Parathyroid adenoma (tissue), 2 donors: ENCODE data around the gene DCX.

Source experiments
- H2AFZ ChIP-seq: fragments of 300-600 bp; sonication (generic); one replicate; pipeline ENCODE4 v1.7.0; 2017; ENCODE audit warnings: antibody characterized with exemption, mild to moderate bottlenecking
- H3K27ac ChIP-seq: fragments of 300-600 bp; sonication (generic); one replicate; pipeline ENCODE4 v1.7.0; 2017
- H3K27me3 ChIP-seq: fragments of 300-600 bp; sonication (generic); one replicate; pipeline ENCODE4 v1.7.0; 2017; ENCODE audit warnings: low read length; ENCODE audit not compliant: control insufficient read depth, insufficient read depth
- H3K36me3 ChIP-seq: fragments of 300-600 bp; sonication (generic); one replicate; pipeline ENCODE4 v1.7.0; 2017; ENCODE audit warnings: low read length; ENCODE audit not compliant: control insufficient read depth, insufficient read depth
- H3K4me1 ChIP-seq: fragments of 300-600 bp; sonication (generic); one replicate; pipeline ENCODE4 v1.7.0; 2017; ENCODE audit warnings: control low read depth
- H3K4me2 ChIP-seq: fragments of 300-600 bp; sonication (generic); one replicate; pipeline ENCODE4 v1.7.0; 2017; ENCODE audit warnings: low read length
- H3K4me3 ChIP-seq: fragments of 300-600 bp; sonication (generic); one replicate; pipeline ENCODE4 v1.7.0; 2017; ENCODE audit warnings: low read depth, low read length
- H3K79me2 ChIP-seq: fragments of 300-600 bp; sonication (generic); one replicate; pipeline ENCODE4 v1.7.0; 2017; ENCODE audit warnings: control low read depth
- H3K9ac ChIP-seq: fragments of 300-600 bp; sonication (generic); one replicate; pipeline ENCODE4 v1.7.0; 2017; ENCODE audit warnings: mild to moderate bottlenecking
- H3K9me3 ChIP-seq: fragments of 300-600 bp; sonication (generic); one replicate; pipeline ENCODE4 v1.7.0; 2017; ENCODE audit warnings: low read length; ENCODE audit not compliant: control insufficient read depth
- TF ChIP-seq, protein P1 (sequence below): fragments of 300-600 bp; sonication (generic); IDR thresholded peaks from one replicate; pipeline ENCODE4 v1.7.0; 2017; ENCODE audit warnings: antibody characterized with exemption, mild to moderate bottlenecking
- donor health status: primary hyperparathyroidism.

Gene DCX

DNA sequence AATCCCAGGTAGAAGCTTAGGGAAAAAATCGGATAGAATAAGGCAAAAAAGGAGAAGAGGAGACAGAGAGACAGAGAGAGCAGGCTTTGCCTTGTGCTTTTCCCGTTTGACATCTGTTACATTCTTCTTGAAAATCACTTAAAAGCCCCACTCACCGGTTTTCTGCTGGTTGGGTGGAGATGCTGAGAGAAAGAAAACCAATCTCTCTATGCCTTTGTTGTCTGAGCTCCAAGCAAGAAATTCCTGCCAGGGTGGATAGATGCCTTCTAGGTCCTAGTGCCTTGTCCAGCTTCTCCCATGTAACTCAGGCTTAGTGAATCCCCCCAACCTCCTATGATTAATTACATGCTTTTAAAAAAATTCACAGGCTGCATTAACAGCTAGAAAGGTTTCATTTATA is at the start of gene DCX:
Gene DCX, minus strand, starts transcription at position 210 of the 400 bp plus-strand sequence. CDS start 1,794 bp downstream, outside the sequence.
- H3K79me2 ChIP-seq: no peaks in the 10 kb centered on the region
- H3K36me3 ChIP-seq: no peaks in the 10 kb centered on the region
- H3K9me3 ChIP-seq: no peaks in the 10 kb centered on the region
- no peak within 1 kb of the TSS for H3K9ac ChIP-seq
- no peaks in the 10 kb centered on the region for H3K27me3 ChIP-seq
- H3K4me3 ChIP-seq: no peak within 1 kb of the TSS
- TF ChIP-seq, protein P1, sequence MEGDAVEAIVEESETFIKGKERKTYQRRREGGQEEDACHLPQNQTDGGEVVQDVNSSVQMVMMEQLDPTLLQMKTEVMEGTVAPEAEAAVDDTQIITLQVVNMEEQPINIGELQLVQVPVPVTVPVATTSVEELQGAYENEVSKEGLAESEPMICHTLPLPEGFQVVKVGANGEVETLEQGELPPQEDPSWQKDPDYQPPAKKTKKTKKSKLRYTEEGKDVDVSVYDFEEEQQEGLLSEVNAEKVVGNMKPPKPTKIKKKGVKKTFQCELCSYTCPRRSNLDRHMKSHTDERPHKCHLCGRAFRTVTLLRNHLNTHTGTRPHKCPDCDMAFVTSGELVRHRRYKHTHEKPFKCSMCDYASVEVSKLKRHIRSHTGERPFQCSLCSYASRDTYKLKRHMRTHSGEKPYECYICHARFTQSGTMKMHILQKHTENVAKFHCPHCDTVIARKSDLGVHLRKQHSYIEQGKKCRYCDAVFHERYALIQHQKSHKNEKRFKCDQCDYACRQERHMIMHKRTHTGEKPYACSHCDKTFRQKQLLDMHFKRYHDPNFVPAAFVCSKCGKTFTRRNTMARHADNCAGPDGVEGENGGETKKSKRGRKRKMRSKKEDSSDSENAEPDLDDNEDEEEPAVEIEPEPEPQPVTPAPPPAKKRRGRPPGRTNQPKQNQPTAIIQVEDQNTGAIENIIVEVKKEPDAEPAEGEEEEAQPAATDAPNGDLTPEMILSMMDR: no peak
- no peak within 1 kb of the TSS for H3K27ac ChIP-seq
- H3K4me2 ChIP-seq: no peak within 1 kb of the TSS
- no peak within 1 kb of the TSS for H2AFZ ChIP-seq
- H3K4me1 ChIP-seq: no peaks in the 10 kb centered on the region

DNA sequence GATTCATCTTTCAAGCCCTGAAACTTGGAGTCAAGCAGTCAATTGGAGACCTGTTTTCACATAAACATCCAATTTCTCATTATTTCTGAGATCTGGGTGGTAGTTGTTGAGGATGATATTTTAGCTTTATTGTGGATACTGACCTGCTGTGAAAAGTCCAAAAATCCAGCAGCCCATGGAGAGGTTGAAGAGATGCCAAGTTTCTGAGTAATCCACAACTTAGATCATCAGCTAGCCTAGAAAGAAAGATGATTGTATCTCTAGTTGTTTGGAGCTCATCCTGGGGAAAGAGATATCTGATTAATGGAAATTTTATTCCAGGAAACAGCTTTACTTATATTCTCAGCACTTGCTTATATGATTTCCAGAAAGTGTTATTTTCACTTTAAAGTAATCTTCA is 48.6 kb upstream of the DCX start:
- H3K27me3 ChIP-seq: no peaks in the 10 kb centered on the region
- no peaks in the 10 kb centered on the region for H3K36me3 ChIP-seq
- no peak overlapping the region for H2AFZ ChIP-seq
- no peak overlapping the region for H3K4me2 ChIP-seq
- H3K9ac ChIP-seq: no peak overlapping the region
- no peak overlapping the region for H3K27ac ChIP-seq
- H3K4me1 ChIP-seq: no peaks in the 10 kb centered on the region
- H3K4me3 ChIP-seq: no peak overlapping the region
- TF ChIP-seq, protein P1: no peak
- no peaks in the 10 kb centered on the region for H3K79me2 ChIP-seq
- no peaks in the 10 kb centered on the region for H3K9me3 ChIP-seq

DNA sequence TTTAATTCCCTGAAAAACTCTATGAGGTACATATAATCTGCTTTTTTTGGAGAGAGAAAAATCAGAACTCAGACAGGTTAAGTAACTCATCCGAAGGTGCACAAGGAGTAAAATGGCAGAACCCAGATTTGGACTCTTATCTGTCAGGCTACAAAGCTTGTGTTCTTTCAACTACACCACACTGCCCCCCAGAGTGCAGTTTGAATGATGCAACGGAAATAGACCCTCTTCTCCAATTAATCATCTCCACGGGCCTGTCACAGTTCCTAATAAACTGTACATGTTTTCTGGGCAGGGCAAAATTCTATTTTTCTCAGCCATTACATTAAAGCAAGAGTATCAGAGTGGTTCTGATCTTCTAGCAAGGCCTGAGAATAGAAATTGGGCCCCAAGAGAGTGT is 35.3 kb upstream of the DCX start:
- TF ChIP-seq, protein P1: no peak
- Histone ChIP-seq H3K27ac (no peak overlapping the region), H3K4me2 (no peak overlapping the region), H2AFZ (no peak overlapping the region), H3K9ac (no peak overlapping the region), H3K4me3 (no peak overlapping the region), H3K4me1 (no peaks in the 10 kb centered on the region), H3K36me3 (no peaks in the 10 kb centered on the region), H3K79me2 (no peaks in the 10 kb centered on the region), H3K9me3 (no peaks in the 10 kb centered on the region), H3K27me3 (no peaks in the 10 kb centered on the region)

DNA sequence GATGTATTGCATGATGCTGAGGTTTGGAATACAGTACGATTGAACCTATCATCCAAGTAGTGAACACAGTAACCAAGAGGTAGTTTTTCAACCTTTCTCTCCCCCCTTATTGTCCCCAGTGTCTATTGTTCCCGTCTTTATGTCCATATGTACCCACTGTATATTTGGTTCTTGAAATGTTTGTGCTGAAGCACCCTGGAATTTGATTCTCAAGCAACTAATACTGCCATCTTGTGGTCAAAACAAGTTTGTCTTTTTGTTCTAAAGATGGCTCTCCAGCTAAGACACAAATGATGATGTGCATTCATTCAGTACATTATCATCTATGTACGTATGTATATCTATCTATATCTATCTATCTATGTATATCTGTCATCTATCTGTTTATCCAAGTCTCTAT is 33.5 kb upstream of the DCX start:
- H3K4me1 ChIP-seq: no peaks in the 10 kb centered on the region
- no peaks in the 10 kb centered on the region for H3K27me3 ChIP-seq
- H3K79me2 ChIP-seq: no peaks in the 10 kb centered on the region
- H3K9me3 ChIP-seq: no peaks in the 10 kb centered on the region
- no peak overlapping the region for H3K4me3 ChIP-seq
- no peaks in the 10 kb centered on the region for H3K36me3 ChIP-seq
- H3K4me2 ChIP-seq: no peak overlapping the region
- H3K9ac ChIP-seq: no peak overlapping the region
- no peak overlapping the region for H2AFZ ChIP-seq
- TF ChIP-seq, protein P1: peak; percentile 31
- H3K27ac ChIP-seq: no peak overlapping the region

DNA sequence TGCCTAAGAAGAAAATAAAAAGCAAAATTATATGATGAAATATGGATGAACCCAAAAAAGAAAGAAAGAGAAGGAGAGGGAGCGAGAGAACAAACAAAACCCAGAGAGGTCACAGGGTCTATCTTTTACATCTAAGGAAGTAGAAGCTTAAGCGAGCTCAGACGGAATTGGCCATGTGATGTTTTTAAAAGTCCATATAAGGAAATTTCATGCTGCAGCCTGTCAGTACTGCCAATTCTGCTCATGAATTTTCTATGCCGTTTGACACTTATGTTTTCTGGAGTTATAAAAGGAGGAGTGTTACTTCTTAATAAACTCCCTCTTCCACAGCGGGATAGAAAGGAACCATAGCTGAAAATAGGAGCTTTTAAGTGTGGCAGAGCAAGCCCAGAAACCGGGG is 32.9 kb upstream of the DCX start:
- Histone ChIP-seq H3K9me3 (no peaks in the 10 kb centered on the region), H3K4me1 (no peaks in the 10 kb centered on the region), H3K27ac (no peak overlapping the region), H3K27me3 (no peaks in the 10 kb centered on the region), H2AFZ (no peak overlapping the region), H3K4me3 (no peak overlapping the region), H3K36me3 (no peaks in the 10 kb centered on the region), H3K4me2 (no peak overlapping the region), H3K79me2 (no peaks in the 10 kb centered on the region), H3K9ac (no peak overlapping the region)
- TF ChIP-seq, protein P1: no peak
